Neural cell (in vitro differentiated cells): ENCODE results near the gene PARP8. TPM values are rescaled to one million over a fixed set of nuclear protein-coding genes. Genes with fewer than 3 reads are reported as not detected.

ENCODE experiments used
- H2AFZ ChIP-seq: fragments of 200-600, 300-800 bp; sonication (generic), shearing (Covaris generic); 2 replicates; pipeline ENCODE4 v1.6.0; 2014; ENCODE audit warnings: low read depth, mild to moderate bottlenecking, antibody characterized with exemption, low read length, moderate library complexity
- H3F3A ChIP-seq: fragments of 200-600 bp; shearing (Covaris generic); 2 replicates; pipeline ENCODE4 v1.6.1; 2016; ENCODE audit warnings: mild to moderate bottlenecking, moderate library complexity, mixed read lengths, antibody characterized with exemption, low read length; ENCODE audit not compliant: insufficient read depth, poor library complexity, severe bottlenecking
- H3K27ac ChIP-seq: fragments of 200-600, 300-800 bp; sonication (generic), shearing (Covaris generic); 2 replicates; pipeline ENCODE4 v1.5.1; 2014; ENCODE audit warnings: mild to moderate bottlenecking, low read length, moderate library complexity
- H3K27me3 ChIP-seq: fragments of 300-800, 200-600 bp; sonication (generic), shearing (Covaris generic); 2 replicates; pipeline ENCODE4 v1.6.0; 2014; ENCODE audit warnings: mild to moderate bottlenecking, low read depth, low read length, moderate library complexity; ENCODE audit not compliant: insufficient read depth
- H3K36me3 ChIP-seq: fragments of 300-800, 200-600 bp; sonication (generic), shearing (Covaris generic); 2 replicates; pipeline ENCODE4 v1.5.1; 2014; ENCODE audit warnings: mild to moderate bottlenecking, antibody characterized with exemption, low read length, moderate library complexity; ENCODE audit not compliant: insufficient read depth
- H3K4me2 ChIP-seq: fragments of 300-800, 200-600 bp; sonication (generic), shearing (Covaris generic); 2 replicates; pipeline ENCODE4 v1.6.0; 2014; ENCODE audit warnings: mild to moderate bottlenecking, low read length
- H3K4me3 ChIP-seq: fragments of 300-800, 200-600 bp; sonication (generic), shearing (Covaris generic); 2 replicates; pipeline ENCODE4 v1.5.1; 2014; ENCODE audit warnings: mild to moderate bottlenecking, low read length, moderate library complexity
- H3K79me2 ChIP-seq: fragments of 200-600 bp; shearing (Covaris generic); replicated peaks from 2 replicates; pipeline ENCODE4 v1.6.0; 2014; ENCODE audit warnings: mild to moderate bottlenecking, low read length, moderate library complexity; ENCODE audit not compliant: insufficient read depth
- H3K9ac ChIP-seq: fragments of 300-800, 200-600 bp; sonication (generic), shearing (Covaris generic); 2 replicates; pipeline ENCODE4 v1.6.1; 2016; ENCODE audit warnings: mild to moderate bottlenecking, low read length, mixed read lengths
- H3K9me2 ChIP-seq: fragments of 200-600 bp; shearing (Covaris generic); 2 replicates; pipeline ENCODE4 v1.6.1; 2016; ENCODE audit warnings: mild to moderate bottlenecking, low read length, mixed read lengths; ENCODE audit not compliant: insufficient read depth
- H3K9me3 ChIP-seq: fragments of 200-600, 300-800 bp; sonication (generic), shearing (Covaris generic); 2 replicates; pipeline ENCODE4 v1.6.1; 2016; ENCODE audit warnings: mild to moderate bottlenecking, mixed run types, low read length, moderate library complexity, mixed read lengths
- H4K20me1 ChIP-seq: fragments of 200-600 bp; shearing (Covaris generic); 2 replicates; pipeline ENCODE4 v1.6.1; 2016; ENCODE audit warnings: mild to moderate bottlenecking, mixed run types; ENCODE audit not compliant: insufficient read depth
- EP300 ChIP-seq: fragments of 450-650 bp; conservative IDR thresholded peaks from 2 replicates; pipeline ENCODE4 v1.6.1; 2014; ENCODE audit warnings: antibody characterized with exemption, mild to moderate bottlenecking, moderate library complexity; ENCODE audit not compliant: poor library complexity, severe bottlenecking
- EZH2 ChIP-seq: fragments of 200-600, 300-800 bp; shearing (Covaris generic), sonication (generic); IDR thresholded peaks from 2 replicates; pipeline ENCODE4 v1.6.1; 2014; ENCODE audit warnings: antibody characterized with exemption, low read length, borderline replicate concordance, mild to moderate bottlenecking; ENCODE audit not compliant: insufficient read depth, poor library complexity, severe bottlenecking
- MXI1 ChIP-seq: fragments of 450-650 bp; conservative IDR thresholded peaks from 2 replicates; pipeline ENCODE4 v1.6.1; 2014; ENCODE audit warnings: antibody characterized with exemption, mild to moderate bottlenecking; ENCODE audit not compliant: poor library complexity, severe bottlenecking
- POLR2AphosphoS5 ChIP-seq: IDR thresholded peaks from 2 replicates; pipeline ENCODE4 v1.6.1; 2012
- RAD21 ChIP-seq: fragments of 450-650 bp; conservative IDR thresholded peaks from 2 replicates; pipeline ENCODE4 v1.6.1; 2014; ENCODE audit warnings: antibody characterized with exemption, mild to moderate bottlenecking, moderate library complexity
- SMC3 ChIP-seq: fragments of 450-650 bp; conservative IDR thresholded peaks from 2 replicates; pipeline ENCODE4 v1.6.1; 2014; ENCODE audit warnings: antibody characterized with exemption, mild to moderate bottlenecking, moderate library complexity; ENCODE audit not compliant: poor library complexity
- TAF1 ChIP-seq: IDR thresholded peaks from 2 replicates; pipeline ENCODE4 v1.6.1; 2012; ENCODE audit warnings: low read depth
- polyA plus RNA-seq: library from polyadenylated mRNA; depleted of rRNA; stranded (reverse); fragments of >200 nt; gene quantifications from 2 replicates; pipeline ENCODE4 v1.2.3, GENCODE V29; 2014
- TF ChIP-seq, protein P1 (sequence below): IDR thresholded peaks from 2 replicates; pipeline ENCODE4 v1.6.1; 2012; ENCODE audit warnings: borderline replicate concordance
- TF ChIP-seq, protein P2 (sequence below): fragments of 450-650 bp; IDR thresholded peaks from 2 replicates; pipeline ENCODE4 v1.5.1; 2014; ENCODE audit warnings: antibody characterized with exemption, mild to moderate bottlenecking, moderate library complexity; ENCODE audit not compliant: poor library complexity, severe bottlenecking

Gene PARP8
- polyA plus RNA-seq, 1 donor from 2014 or later, result 29.9 TPM

DNA sequence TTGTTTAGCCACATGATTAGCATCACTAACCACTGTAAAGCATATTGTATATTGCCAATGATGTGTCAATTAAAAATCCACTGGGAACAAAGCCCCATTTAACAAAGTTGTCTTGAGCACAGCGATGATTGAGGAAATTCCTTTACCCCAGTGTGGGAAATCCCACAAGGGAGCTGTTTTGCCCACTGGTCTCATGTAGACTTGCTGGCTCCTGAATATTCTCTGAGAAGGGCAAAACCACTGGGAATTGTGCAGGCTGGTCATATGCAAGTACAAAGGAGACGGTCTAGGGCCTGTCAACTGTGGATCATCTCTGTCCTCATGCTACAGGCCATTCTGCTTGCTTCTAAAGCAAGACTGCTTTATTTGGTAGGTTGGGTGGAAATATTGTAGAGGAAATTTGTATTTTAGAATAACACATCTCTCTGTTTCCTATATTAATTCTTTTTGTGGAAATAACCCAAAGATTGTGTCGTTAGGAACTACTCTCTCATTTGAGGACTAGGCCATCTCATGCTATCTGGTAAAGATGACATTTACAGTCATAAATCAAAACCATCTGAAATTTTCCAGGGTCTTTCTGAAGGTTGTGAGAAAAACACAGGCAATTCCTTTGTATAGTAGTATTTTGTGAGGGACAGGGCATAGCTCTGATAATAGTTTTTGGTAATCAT is 60.2 kb downstream of the PARP8 start:
- H3K9me3 ChIP-seq, result no peaks in the 10 kb centered on the region
- no peaks in the 10 kb centered on the region for H3K27me3 ChIP-seq
- no peak overlapping the region for H3K27ac ChIP-seq
- no peak overlapping the region for H3K4me2 ChIP-seq
- H3K79me2 ChIP-seq, result peaks cover 16% of the 10 kb centered on the region
- H3F3A ChIP-seq, result no peaks in the 10 kb centered on the region
- no peak for TF ChIP-seq RAD21
- TF ChIP-seq EP300, result no peak
- TF ChIP-seq EZH2, result no peak
- TF ChIP-seq SMC3, result no peak
- TF ChIP-seq MXI1, result no peak
- TF ChIP-seq, protein P1, sequence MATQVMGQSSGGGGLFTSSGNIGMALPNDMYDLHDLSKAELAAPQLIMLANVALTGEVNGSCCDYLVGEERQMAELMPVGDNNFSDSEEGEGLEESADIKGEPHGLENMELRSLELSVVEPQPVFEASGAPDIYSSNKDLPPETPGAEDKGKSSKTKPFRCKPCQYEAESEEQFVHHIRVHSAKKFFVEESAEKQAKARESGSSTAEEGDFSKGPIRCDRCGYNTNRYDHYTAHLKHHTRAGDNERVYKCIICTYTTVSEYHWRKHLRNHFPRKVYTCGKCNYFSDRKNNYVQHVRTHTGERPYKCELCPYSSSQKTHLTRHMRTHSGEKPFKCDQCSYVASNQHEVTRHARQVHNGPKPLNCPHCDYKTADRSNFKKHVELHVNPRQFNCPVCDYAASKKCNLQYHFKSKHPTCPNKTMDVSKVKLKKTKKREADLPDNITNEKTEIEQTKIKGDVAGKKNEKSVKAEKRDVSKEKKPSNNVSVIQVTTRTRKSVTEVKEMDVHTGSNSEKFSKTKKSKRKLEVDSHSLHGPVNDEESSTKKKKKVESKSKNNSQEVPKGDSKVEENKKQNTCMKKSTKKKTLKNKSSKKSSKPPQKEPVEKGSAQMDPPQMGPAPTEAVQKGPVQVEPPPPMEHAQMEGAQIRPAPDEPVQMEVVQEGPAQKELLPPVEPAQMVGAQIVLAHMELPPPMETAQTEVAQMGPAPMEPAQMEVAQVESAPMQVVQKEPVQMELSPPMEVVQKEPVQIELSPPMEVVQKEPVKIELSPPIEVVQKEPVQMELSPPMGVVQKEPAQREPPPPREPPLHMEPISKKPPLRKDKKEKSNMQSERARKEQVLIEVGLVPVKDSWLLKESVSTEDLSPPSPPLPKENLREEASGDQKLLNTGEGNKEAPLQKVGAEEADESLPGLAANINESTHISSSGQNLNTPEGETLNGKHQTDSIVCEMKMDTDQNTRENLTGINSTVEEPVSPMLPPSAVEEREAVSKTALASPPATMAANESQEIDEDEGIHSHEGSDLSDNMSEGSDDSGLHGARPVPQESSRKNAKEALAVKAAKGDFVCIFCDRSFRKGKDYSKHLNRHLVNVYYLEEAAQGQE, result no peak
- no peak for TF ChIP-seq POLR2AphosphoS5
- TF ChIP-seq, protein P2, sequence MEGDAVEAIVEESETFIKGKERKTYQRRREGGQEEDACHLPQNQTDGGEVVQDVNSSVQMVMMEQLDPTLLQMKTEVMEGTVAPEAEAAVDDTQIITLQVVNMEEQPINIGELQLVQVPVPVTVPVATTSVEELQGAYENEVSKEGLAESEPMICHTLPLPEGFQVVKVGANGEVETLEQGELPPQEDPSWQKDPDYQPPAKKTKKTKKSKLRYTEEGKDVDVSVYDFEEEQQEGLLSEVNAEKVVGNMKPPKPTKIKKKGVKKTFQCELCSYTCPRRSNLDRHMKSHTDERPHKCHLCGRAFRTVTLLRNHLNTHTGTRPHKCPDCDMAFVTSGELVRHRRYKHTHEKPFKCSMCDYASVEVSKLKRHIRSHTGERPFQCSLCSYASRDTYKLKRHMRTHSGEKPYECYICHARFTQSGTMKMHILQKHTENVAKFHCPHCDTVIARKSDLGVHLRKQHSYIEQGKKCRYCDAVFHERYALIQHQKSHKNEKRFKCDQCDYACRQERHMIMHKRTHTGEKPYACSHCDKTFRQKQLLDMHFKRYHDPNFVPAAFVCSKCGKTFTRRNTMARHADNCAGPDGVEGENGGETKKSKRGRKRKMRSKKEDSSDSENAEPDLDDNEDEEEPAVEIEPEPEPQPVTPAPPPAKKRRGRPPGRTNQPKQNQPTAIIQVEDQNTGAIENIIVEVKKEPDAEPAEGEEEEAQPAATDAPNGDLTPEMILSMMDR, result no peak
- TF ChIP-seq TAF1, result no peak
- H3K4me3 ChIP-seq, result no peak overlapping the region
- H4K20me1 ChIP-seq, result no peaks in the 10 kb centered on the region
- no peaks in the 10 kb centered on the region for H3K9me2 ChIP-seq
- no peak overlapping the region for H3K9ac ChIP-seq
- H2AFZ ChIP-seq, result no peak overlapping the region
- no peaks in the 10 kb centered on the region for H3K36me3 ChIP-seq

DNA sequence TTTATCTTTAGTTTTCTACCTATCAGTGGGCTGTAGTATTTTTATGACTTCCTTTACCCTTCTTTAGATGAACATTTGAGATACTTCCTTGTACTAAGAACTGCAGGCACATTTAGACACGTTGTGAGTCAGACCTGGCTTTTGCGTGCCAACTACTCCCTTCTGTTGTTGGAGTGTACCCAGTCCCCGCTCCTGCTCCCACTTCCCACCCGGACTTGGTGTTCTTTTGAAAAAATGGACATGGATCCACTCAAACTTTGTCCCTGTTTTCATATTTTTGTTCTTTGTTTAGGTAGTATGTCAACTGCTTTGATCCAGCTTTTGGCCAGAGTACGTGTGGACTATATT is 60.7 kb downstream of the PARP8 start:
- Histone ChIP-seq H3K4me3 (no peak overlapping the region), H4K20me1 (no peaks in the 10 kb centered on the region), H3K4me2 (no peak overlapping the region), H3K9me2 (no peaks in the 10 kb centered on the region), H2AFZ (no peak overlapping the region), H3K9me3 (no peaks in the 10 kb centered on the region), H3K27me3 (no peaks in the 10 kb centered on the region), H3K36me3 (no peaks in the 10 kb centered on the region), H3F3A (no peaks in the 10 kb centered on the region), H3K79me2 (peaks cover 16% of the 10 kb centered on the region), H3K9ac (no peak overlapping the region), H3K27ac (no peak overlapping the region)
- TF ChIP-seq RAD21 (no peak), POLR2AphosphoS5 (no peak), EP300 (no peak), TAF1 (no peak), EZH2 (no peak), MXI1 (no peak), SMC3 (no peak)
- TF ChIP-seq, protein P1, result no peak
- TF ChIP-seq, protein P2, result no peak
